Muscle layer of colon (tissue), 2 donors: Measurements from ENCODE around the gene FAR1.

Experiments used
- H3K27ac ChIP-seq: one replicate; pipeline ENCODE4 v1.7.0; 2013; ENCODE audit warnings: low read depth, mild to moderate bottlenecking, low read length, moderate library complexity
- H3K27me3 ChIP-seq, 2 donors: one replicate each; pipeline ENCODE4 v1.7.0; 2013; ENCODE audit warnings: low read length in 2 of 2, mild to moderate bottlenecking in 2 of 2; ENCODE audit not compliant: insufficient read depth in 2 of 2, control insufficient read depth in 1 of 2
- H3K36me3 ChIP-seq: one replicate; pipeline ENCODE4 v1.7.0; 2013; ENCODE audit warnings: mild to moderate bottlenecking, low read length; ENCODE audit not compliant: insufficient read depth
- H3K4me1 ChIP-seq: one replicate; pipeline ENCODE4 v1.7.0; 2013; ENCODE audit warnings: mild to moderate bottlenecking, low read length; ENCODE audit not compliant: insufficient read depth
- H3K4me3 ChIP-seq, 2 donors: one replicate each; pipeline ENCODE4 v1.7.0; 2013; ENCODE audit warnings: low read length in 2 of 2, low read depth in 1 of 2, mild to moderate bottlenecking in 1 of 2, moderate library complexity in 1 of 2
- H3K9ac ChIP-seq: one replicate; pipeline ENCODE4 v1.7.0; 2013; ENCODE audit warnings: low read length
- H3K9me3 ChIP-seq: one replicate; pipeline ENCODE4 v1.7.0; 2013; ENCODE audit warnings: mild to moderate bottlenecking, low read length
- donor health status: abdominal sarcoma.
- donor health status: Adenocarcinoma of cecum.

The FAR1 gene

GRCh38 chr11:13781153-13781552 is 112.7 kb downstream of the FAR1 start:
- Histone ChIP-seq H3K27me3 (no peaks in the 10 kb centered on the region), H3K36me3 (no peaks in the 10 kb centered on the region), H3K4me1 (no peaks in the 10 kb centered on the region), H3K9ac (no peak overlapping the region), H3K27ac (no peak overlapping the region), H3K9me3 (no peaks in the 10 kb centered on the region), H3K4me3 (no peak overlapping the region)
